ENCODE measurements around the gene FNDC3B.

Gene FNDC3B

GRCh38 chr3:172176061-172176770, 136.8 kb downstream of the FNDC3B start:
- DNase-seq, result no peak

DNA sequence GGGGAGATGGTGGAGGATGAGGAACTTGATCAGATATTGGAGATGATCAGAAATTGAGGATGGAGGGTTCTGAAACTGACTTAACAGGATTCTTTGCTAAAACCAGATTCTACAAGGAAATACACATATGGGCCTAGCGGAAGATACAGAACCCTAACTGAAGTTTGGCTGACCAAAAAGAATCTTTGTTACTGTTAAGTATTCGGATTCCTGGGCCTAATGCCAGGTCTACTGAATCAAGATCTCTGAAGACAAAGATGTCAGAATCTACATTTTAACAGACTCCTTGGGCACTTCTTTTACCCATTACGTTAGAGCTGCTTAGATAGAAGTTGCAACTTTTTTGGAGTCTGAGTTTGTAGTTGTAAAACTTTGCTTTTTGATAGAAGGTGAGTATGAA, 137.7 kb downstream of the FNDC3B start:
- no peak for DNase-seq

DNA sequence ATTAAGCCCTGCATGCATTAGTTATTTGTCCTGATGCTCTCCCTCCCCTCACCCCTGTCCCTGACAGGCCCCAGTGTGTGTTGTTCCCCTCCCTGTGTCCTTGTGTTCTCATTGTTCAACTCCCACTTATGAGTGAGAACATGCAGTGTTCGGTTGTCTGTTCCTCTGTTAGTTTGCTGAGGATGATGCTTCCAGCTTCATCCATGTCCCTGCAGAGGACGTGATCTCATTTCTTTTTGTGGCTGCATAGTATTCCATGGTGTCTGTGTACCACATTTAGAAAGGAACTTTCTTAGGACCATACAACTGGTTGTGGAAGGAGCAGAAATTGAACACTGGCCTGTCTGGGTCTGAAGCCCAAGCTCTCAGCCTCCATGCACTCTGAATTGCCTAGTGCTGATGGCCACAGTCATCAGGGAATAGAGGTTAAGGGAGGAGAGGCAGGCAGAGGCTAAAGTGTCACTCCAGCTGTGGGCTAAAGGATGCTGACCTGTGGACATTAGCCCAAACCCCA, 138.5 kb downstream of the FNDC3B start:
- no peak for DNase-seq

DNA sequence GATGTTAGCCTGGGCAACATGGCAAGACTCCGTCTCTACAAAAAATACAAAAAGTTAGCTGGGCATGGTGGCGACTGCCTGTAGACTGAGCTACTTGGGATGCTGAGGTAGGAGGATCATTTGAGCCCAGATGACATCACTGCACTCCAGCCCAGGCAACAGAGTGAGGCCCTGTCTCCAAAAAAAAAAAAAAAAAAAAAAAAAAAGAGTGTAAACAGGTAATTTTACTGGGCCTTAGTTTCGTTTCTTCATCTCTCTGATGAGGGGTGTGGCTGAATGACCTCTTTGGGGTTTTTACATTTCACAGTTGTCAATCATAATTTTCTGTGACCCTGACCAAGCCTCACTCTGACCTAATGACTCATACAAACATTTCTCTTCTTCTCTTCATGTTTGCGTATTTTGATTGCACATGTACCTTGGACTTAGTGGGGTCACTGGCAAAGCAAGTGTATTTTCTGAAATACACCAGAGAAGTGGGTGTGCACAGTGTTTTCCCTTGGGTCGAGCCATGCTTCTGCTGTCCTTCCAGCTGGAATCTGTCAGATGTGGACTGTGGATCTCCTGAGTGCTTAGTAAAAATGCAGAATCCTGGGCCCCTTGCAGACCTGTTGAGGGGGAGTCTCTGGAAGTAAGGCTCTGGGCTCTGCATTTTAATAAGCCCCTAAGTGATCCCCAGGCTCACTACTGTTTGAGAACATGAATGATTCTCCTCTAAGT, 140.5 kb downstream of the FNDC3B start:
- peak; percentile 3 for DNase-seq

- no peak for DNase-seq
Observed at GRCh38 chr3:172180473-172180872, 141.1 kb downstream of the FNDC3B start.

- no peak for DNase-seq
Observed at GRCh38 chr3:172181932-172182586, 142.7 kb downstream of the FNDC3B start.

DNA sequence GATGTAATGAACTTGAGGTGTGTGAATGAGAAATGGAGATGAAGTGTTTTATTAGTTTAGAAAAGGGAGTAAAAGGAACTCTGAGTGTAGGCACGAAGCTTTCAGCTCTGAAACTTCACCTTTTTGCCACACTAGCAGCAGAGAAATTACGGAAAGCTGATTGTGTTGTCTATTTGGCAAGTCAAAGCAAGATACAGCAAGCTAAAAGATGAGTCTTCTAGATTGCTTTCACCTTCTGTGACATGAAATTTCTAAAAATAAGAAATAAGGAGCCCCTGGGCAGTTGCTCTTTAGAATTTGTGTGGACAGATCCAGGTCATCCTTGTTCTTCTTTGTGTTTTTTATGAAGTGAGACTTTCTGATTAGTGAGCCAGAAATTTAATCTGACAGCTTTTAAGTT, 143.4 kb downstream of the FNDC3B start:
- no peak for DNase-seq

DNA sequence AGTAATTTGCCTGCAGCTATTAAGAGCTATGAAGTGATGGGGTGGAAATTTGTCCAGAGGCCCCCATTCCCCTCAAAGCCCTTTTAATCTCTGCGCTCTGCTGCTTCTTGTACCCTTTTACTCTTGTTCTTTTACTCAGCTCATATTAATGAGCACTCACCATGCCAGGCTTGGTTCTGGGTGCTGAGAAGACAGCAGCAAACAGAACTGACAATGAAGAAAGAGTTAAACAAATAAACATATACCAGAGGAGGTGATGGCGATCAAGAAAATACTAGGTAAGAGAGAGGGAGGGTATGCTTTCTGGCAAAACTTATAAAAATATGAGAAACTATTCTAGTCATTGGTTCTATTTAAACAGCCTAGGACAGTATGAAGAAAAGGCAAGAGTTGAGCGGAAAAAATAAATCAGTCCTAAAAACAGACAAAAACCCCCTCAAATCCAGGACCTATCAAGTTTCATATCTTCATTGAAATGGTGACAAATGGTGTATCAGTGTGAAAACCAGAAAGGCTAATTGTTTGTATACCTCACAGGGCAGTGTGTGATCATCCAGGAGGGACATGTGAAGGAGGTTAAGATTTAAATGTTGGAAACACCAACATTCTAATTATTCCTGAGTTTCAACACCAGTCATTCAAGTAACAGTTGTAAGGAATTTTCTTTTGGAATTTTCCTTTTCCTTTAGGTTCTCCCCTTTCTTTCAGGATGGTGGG, 144.9 kb downstream of the FNDC3B start:
- no peak for DNase-seq

DNA sequence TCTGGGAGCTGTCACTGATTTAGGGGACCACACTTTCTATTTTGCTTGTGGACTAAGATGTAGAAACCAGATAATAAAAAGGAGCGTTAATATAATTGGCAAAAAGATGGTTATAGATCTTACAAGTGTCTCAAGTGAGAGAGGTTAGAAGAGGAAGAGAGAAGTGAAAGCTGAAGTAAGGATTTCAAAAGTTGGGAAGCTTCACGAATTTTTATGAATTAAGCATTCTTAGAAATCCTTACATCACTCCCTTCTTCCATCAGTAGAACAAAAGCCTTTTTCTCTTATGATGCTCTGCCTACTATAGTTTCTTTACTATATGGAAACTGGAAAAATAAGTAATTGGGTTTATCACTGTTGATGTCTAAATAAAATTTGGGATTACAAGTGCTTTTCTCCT, 146.5 kb downstream of the FNDC3B start:
- no peak for DNase-seq

GRCh38 chr3:172186607-172187006, 147.2 kb downstream of the FNDC3B start:
- DNase-seq, result no peak

DNA sequence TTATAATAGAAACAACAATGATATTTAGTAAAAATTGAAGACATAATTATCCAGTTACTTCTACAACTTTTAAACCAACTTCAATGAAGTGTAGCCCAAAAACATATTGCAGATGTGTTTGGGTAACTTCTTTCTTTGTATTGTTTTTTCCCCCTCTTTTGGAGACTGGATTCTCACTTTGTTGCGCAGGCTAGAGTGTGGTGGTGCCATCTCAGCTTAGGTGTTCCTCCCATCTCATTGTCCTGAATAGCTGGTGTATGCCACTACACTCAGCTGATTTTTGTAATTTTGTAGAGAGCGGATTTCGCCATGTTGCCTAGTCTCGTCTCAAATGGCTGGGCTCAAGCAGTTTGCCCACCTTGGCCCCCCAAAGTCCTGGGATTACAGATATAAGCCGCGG, 148.1 kb downstream of the FNDC3B start:
- no peak for DNase-seq

DNA sequence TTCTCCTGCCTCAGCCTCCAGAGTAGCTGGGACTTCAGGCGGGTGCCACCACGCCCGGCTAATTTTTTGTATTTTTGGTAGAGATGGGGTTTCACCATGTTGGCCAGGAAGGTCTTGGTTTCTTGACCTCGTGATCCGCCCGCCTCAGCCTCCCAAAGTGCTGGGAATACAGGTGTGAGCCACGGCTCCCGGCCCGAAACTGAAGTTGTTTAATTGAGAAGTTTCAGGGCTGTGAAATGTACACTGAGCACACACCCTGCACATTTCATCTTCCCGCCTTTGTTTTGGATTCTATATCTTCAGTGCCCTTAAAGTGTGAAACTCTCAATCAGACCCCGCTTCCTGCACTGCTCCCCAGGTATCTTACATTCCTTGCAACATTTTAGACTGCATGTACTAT, 149.1 kb downstream of the FNDC3B start:
- no peak for DNase-seq

- no peak for DNase-seq
Observed at GRCh38 chr3:172189213-172189612, 149.8 kb downstream of the FNDC3B start.

- no peak for DNase-seq
Observed at GRCh38 chr3:172189987-172190603, 150.7 kb downstream of the FNDC3B start.

DNA sequence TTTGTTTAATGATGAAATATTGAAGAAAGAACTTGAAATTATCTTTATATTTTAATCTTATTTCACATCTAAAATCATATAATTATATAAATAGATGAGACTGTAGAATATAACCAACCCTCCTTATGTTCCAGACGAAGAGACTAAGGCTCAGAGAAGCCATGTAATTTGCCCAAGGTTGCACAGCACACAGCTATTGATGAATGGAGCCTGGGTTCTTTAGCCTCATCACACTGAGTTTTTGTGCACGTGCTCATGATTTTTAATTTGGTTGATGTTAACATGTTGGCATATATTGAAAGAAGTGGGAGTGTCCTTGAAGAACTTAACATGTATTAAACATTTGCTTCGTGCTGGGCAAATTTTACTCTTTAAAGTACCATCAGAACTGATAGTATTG, 151.6 kb downstream of the FNDC3B start:
- no peak for DNase-seq

GRCh38 chr3:172191629-172192028, 152.3 kb downstream of the FNDC3B start:
- no peak for DNase-seq

DNA sequence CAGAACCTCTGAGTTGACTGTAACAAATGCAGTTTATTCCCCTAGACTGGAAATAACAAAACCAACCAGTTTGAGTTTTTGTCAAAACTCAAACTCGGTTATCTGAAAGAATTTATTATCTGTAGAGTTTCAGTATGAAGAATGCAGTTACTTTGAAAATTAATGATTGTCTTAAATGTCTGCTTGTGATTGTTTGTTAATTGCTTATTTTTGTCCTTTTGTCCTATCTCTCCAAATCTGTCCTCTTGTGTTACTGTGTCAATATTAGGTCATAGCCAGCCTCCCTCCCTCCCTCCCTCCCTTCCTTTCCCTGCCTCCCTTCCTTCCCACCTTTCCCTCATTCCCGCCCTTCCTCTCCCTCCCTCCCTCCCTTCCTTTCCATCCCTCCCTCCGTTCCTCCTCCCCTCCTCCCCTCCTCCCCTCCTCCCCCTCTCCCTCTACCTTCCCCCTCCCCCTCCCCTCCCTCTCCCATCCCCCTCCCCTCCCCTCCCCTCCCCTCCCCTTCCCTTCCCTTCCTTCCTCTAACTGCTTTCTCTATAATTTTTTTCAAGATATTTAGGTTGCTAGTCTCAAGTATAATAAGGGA, 153.5 kb downstream of the FNDC3B start:
- DNase-seq, result no peak

- no peak for DNase-seq
Observed at GRCh38 chr3:172193436-172193835, 154.1 kb downstream of the FNDC3B start.

DNA sequence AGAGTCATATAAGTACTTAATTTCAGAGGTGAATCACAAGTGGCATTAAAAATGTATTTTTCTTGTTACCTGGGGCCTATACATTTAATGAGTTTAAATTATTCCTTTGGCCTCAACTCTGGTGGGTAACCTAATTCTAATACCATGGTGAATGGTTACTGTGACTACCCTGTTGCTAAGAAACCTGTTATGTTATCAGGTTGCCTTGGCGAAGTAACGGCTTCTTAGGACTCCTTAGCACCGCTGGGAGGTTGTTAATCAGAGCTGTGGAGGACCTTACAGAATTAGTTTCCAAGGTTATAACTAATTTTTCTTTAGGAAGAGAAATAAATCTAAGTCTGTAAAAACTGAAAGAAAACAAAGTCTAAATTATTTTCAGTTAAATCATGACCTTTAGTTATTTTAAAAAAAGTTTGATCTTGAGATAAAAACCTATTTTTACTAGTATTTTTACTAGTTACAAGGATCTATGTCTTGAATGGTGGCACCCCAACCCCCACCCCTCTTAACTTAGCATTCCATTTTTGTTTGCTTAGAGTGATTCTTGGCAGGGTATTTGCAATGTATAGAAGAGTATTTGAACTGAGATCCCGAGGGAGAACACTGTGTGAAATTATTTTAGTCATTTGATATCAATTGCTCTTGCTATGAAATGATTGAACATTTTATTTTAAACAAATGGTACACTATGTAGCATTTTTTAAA, 155.5 kb downstream of the FNDC3B start:
- peak; percentile 4 for DNase-seq

- DNase-seq, result no peak
Observed at GRCh38 chr3:172195407-172195754, 156.0 kb downstream of the FNDC3B start.

DNA sequence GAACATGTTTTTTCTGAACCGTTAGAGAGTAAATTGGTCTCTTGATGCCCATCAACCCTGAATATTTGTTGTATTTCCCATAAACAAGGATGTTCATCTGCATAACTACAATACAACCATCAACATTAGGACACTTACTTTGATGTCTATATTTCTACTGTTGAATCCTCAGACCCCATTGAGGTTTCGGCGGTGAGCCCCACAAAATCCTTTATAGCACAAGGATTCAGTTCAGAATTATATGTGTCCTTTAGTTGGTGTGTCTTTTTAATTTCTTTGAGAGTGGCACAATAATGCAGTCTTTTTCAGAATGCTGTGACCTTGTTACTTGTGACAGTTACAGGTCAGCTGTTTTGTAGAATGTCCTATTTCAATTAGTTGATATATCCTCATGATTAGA, 158.0 kb downstream of the FNDC3B start:
- no peak for DNase-seq

- DNase-seq, result no peak
Observed at GRCh38 chr3:172198428-172198827, 159.1 kb downstream of the FNDC3B start.
